Tibial nerve (tissue), 4 donors: ENCODE measurements around the gene NFKBIB.

Source experiments
- EP300 ChIP-seq, 2 donors: sonication (generic); formaldehyde crosslinking; IDR thresholded peaks; one replicate each; pipeline ENCODE4 v1.6.1; 2017; ENCODE audit warnings: antibody characterized with exemption in 2 of 2, mild to moderate bottlenecking in 1 of 2
- TF ChIP-seq, protein P1 (sequence below), 5 experiments: fragments of 200-600 bp in 3 of 5; fragments of 450-650 bp in 2 of 5; sonication (generic) in 3 of 5; IDR thresholded peaks; one replicate each; pipeline ENCODE4 v1.5.1; 2016 to 2019; ENCODE audit warnings: antibody characterized with exemption in 5 of 5, mild to moderate bottlenecking in 3 of 5, moderate library complexity in 2 of 5

DNA sequence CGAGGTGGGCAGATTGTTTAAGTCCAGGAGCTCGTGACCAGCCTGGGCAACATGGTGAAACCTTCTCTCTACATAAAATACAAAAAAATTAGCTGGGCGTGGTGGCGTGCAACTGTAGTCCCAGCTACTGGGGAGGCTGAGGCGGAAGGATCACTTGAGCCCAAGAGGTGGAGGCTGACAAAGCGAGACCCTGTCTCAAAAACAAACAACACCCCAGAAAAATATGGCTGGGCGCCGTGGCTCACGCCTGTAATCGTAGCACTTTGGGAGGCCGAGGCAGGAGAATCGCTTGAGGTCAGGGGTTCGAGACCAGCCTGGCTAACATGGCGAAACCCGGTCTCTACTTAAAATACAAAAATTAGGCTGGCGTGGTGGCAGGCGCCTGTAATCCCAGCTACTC lies 46.6 kb upstream of the NFKBIB start:
- TF ChIP-seq EP300 (IDR thresholded peaks at IDR 0.05): no peak
- TF ChIP-seq, protein P1, sequence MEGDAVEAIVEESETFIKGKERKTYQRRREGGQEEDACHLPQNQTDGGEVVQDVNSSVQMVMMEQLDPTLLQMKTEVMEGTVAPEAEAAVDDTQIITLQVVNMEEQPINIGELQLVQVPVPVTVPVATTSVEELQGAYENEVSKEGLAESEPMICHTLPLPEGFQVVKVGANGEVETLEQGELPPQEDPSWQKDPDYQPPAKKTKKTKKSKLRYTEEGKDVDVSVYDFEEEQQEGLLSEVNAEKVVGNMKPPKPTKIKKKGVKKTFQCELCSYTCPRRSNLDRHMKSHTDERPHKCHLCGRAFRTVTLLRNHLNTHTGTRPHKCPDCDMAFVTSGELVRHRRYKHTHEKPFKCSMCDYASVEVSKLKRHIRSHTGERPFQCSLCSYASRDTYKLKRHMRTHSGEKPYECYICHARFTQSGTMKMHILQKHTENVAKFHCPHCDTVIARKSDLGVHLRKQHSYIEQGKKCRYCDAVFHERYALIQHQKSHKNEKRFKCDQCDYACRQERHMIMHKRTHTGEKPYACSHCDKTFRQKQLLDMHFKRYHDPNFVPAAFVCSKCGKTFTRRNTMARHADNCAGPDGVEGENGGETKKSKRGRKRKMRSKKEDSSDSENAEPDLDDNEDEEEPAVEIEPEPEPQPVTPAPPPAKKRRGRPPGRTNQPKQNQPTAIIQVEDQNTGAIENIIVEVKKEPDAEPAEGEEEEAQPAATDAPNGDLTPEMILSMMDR (IDR thresholded peaks at IDR 0.05): no peak
